Adrenal gland (tissue), 5 donors: ENCODE measurements around the gene HINT2.

ENCODE experiments used
- POLR2A ChIP-seq, 2 donors: fragments of 450-650 bp; IDR thresholded peaks; one replicate each; pipeline ENCODE4 v1.6.1; 2017; ENCODE audit warnings: antibody characterized with exemption in 2 of 2, mild to moderate bottlenecking in 2 of 2, moderate library complexity in 1 of 2
- TF ChIP-seq, protein P1 (sequence below), 6 experiments: fragments of 450-650 bp in 4 of 6; fragments of 200-600 bp in 2 of 6; sonication (generic) in 1 of 6; IDR thresholded peaks; 1 replicate in 5 of 6; 2 replicates in 1 of 6; pipeline versions ENCODE4 v1.5.1 to v1.8.0; 2016 to 2021; ENCODE audit warnings: antibody characterized with exemption in 6 of 6, mild to moderate bottlenecking in 2 of 6, moderate library complexity in 1 of 6
- donor health status: DM: no; HTN: no; CAD: no.

GRCh38 chr9:35859990-35860339 is 45.1 kb upstream of the HINT2 start:
- TF ChIP-seq, protein P1, sequence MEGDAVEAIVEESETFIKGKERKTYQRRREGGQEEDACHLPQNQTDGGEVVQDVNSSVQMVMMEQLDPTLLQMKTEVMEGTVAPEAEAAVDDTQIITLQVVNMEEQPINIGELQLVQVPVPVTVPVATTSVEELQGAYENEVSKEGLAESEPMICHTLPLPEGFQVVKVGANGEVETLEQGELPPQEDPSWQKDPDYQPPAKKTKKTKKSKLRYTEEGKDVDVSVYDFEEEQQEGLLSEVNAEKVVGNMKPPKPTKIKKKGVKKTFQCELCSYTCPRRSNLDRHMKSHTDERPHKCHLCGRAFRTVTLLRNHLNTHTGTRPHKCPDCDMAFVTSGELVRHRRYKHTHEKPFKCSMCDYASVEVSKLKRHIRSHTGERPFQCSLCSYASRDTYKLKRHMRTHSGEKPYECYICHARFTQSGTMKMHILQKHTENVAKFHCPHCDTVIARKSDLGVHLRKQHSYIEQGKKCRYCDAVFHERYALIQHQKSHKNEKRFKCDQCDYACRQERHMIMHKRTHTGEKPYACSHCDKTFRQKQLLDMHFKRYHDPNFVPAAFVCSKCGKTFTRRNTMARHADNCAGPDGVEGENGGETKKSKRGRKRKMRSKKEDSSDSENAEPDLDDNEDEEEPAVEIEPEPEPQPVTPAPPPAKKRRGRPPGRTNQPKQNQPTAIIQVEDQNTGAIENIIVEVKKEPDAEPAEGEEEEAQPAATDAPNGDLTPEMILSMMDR (IDR thresholded peaks at IDR 0.05): no peak
- no peak for TF ChIP-seq POLR2A (IDR thresholded peaks at IDR 0.05)
